Natural killer cell (primary cell): ENCODE results near the gene C1QTNF7. TPM values are rescaled to one million over a fixed set of nuclear protein-coding genes. Genes with fewer than 3 reads are reported as not detected.

ENCODE experiments used
- ATAC-seq, 3 donors: fragments of 150-1000 bp in 2 of 3; fragments of 200-7000 bp in 1 of 3; cut with Tn5 transposase; 1 replicate in 1 of 3; 2 replicates in 2 of 3; pipeline ENCODE4 v1.10.0; 2021; ENCODE audit warnings: mild to moderate bottlenecking in 2 of 3, moderate library complexity in 2 of 3
- DNase-seq, 2 donors: peaks; one replicate each; pipeline versions ENCODE4 v3.0.0 to v3.0.0-alpha.2; 2013 to 2021; ENCODE audit warnings: mixed read lengths in 1 of 2
- H3K27ac ChIP-seq: one replicate; pipeline ENCODE4 v1.5.1; 2013; ENCODE audit warnings: mild to moderate bottlenecking, low read length
- H3K27me3 ChIP-seq: one replicate; pipeline ENCODE4 v1.6.1; 2013; ENCODE audit warnings: low read length; ENCODE audit not compliant: control insufficient read depth, insufficient read depth
- H3K36me3 ChIP-seq: one replicate; pipeline ENCODE4 v1.6.1; 2013; ENCODE audit warnings: low read length; ENCODE audit not compliant: control insufficient read depth, insufficient read depth
- H3K4me1 ChIP-seq: one replicate; pipeline ENCODE4 v1.6.1; 2013; ENCODE audit warnings: low read length; ENCODE audit not compliant: control insufficient read depth, insufficient read depth
- H3K4me3 ChIP-seq: one replicate; pipeline ENCODE4 v1.5.1; 2013; ENCODE audit warnings: low read length
- H3K9me3 ChIP-seq: one replicate; pipeline ENCODE4 v1.6.1; 2013; ENCODE audit warnings: low read length; ENCODE audit not compliant: control insufficient read depth, insufficient read depth
- H3K27ac Mint-ChIP-seq, 2 donors: one replicate each; pipeline ENCODE4 v1.8.0; 2022; ENCODE audit warnings: mild to moderate bottlenecking in 2 of 2, mixed read lengths in 2 of 2, moderate library complexity in 1 of 2
- H3K27me3 Mint-ChIP-seq, 2 donors: one replicate each; pipeline ENCODE4 v1.8.0; 2022; ENCODE audit warnings: low read depth in 2 of 2, mixed read lengths in 2 of 2
- H3K36me3 Mint-ChIP-seq: one replicate; pipeline ENCODE4 v1.8.0; 2022; ENCODE audit warnings: mixed read lengths
- H3K4me1 Mint-ChIP-seq, 2 donors: one replicate each; pipeline ENCODE4 v1.8.0; 2022; ENCODE audit warnings: mixed read lengths in 2 of 2
- H3K4me3 Mint-ChIP-seq: one replicate; pipeline ENCODE4 v1.8.0; 2022; ENCODE audit warnings: mild to moderate bottlenecking, moderate library complexity, mixed read lengths
- H3K9me3 Mint-ChIP-seq, 2 donors: one replicate each; pipeline ENCODE4 v1.8.0; 2022; ENCODE audit warnings: mixed read lengths in 2 of 2
- WGBS: methylation state at CpG from one replicate; pipeline ENCODE4 v1.1.7; 2013; ENCODE audit warnings: missing lambda C conversion rate; ENCODE audit not compliant: insufficient coverage; 5-methylcytosine and 5-hydroxymethylcytosine counted together
- intact Hi-C: fragments of 100-400 bp; cut with micrococcal nuclease; formaldehyde crosslinking; loops from one replicate; pipeline ENCODE4 v1.14.2; 2022
- total RNA-seq, 4 donors: library from RNA; stranded (reverse); fragments of 120-200 nt in 1 of 4; gene quantifications; one replicate each; pipeline versions ENCODE4 v1.2.3 to v1.2.4, GENCODE V29; 2013 to 2022
- TF ChIP-seq, protein P1 (sequence below): fragments of 200-600 bp; IDR thresholded peaks from one replicate; pipeline ENCODE4 v1.8.0; 2022; ENCODE audit warnings: antibody characterized with exemption

The C1QTNF7 gene
- total RNA-seq, 3 donors from 2014 or later (not counting 1 experiment from before 2014, with no cell fraction given), result not detected

DNA sequence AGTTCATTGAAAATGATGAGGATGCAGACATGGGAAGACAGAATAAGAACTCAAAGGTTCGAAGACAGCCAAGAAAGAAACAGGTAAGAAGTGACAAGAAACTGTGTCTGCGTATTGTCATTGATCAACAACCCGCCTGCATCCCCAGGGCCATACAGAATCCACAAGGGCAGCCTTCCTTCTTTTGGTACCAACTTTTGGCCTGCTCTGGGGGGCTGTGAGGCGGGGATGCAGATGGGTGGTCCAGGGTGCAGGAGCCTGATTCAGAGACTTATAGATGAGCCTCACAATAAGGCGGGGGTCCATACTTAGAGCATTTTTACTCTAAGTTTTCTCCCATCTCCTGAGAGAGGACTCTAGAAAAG is 50.9 kb downstream of the C1QTNF7 start:
- Mint-ChIP-seq H3K27me3 (no peaks in the 10 kb centered on the region), H3K9me3 (no peaks in the 10 kb centered on the region), H3K27ac (no peak overlapping the region), H3K4me1 (no peaks in the 10 kb centered on the region), H3K4me3 (no peak overlapping the region), H3K36me3 (no peaks in the 10 kb centered on the region)
- no peak overlapping the region for H3K27ac ChIP-seq
- H3K4me3 ChIP-seq, result no peak overlapping the region
- 73% methylated on average over 5 of the region's 5 CpGs for WGBS
- DNase-seq, result no peak
- H3K4me1 ChIP-seq, result no peaks in the 10 kb centered on the region
- TF ChIP-seq, protein P1, sequence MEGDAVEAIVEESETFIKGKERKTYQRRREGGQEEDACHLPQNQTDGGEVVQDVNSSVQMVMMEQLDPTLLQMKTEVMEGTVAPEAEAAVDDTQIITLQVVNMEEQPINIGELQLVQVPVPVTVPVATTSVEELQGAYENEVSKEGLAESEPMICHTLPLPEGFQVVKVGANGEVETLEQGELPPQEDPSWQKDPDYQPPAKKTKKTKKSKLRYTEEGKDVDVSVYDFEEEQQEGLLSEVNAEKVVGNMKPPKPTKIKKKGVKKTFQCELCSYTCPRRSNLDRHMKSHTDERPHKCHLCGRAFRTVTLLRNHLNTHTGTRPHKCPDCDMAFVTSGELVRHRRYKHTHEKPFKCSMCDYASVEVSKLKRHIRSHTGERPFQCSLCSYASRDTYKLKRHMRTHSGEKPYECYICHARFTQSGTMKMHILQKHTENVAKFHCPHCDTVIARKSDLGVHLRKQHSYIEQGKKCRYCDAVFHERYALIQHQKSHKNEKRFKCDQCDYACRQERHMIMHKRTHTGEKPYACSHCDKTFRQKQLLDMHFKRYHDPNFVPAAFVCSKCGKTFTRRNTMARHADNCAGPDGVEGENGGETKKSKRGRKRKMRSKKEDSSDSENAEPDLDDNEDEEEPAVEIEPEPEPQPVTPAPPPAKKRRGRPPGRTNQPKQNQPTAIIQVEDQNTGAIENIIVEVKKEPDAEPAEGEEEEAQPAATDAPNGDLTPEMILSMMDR, result no peak
- no peaks in the 10 kb centered on the region for H3K27me3 ChIP-seq
- no peaks in the 10 kb centered on the region for H3K36me3 ChIP-seq
- intact Hi-C loops, result loop anchor here (10.0 kb wide), 1 partner anchor 176 kb away; the partner anchor contains the start of gene FBXL5
- H3K9me3 ChIP-seq, result no peaks in the 10 kb centered on the region
- no peak for ATAC-seq

DNA sequence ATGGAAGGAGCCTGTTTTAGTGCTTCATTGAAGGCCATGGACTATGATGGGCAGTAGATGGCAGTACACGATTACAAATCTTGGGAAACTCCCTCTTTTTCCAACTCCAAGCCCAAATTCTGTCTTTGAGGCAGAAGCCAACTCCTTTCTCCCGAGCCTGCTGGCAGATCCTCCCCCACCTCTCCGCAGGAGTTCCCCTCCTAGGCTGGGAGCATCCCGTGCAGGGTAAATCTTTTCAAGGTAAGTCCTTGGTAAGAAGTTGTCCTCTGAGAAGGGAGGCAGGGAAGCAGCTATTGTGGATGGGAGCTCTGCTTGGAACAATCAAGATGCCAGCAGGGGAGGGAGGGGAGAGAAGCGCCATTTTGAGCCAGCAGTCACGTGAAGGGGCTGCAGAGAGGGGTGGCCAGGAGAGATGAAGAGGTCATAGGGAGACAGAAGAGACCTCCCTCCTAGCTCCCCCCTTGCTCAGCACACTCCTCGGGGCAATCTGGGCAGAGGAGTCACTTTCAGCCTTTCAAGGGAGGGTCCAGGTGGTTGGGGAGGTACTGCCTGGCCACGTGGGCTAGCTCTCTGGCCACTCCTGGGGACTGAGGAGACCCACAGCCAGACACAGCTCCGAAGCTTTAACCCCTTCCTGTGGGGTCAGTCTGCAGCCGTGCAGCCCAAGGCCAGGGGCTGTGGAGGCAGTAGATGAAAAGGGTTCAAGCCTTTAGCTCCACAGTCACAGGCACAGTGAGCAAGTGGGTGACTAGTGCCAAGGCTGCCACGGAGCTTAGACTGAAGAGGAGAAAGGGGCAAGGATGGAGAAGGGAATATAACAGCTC is 51.5 kb downstream of the C1QTNF7 start:
- H3K9me3 ChIP-seq, result no peaks in the 10 kb centered on the region
- no peaks in the 10 kb centered on the region for H3K36me3 ChIP-seq
- intact Hi-C loops, result loop anchor here (10.0 kb wide), 1 partner anchor 176 kb away; the partner anchor contains the start of gene FBXL5
- ATAC-seq (no peak), DNase-seq (peak in 1 of 2 donors; percentile 44)
- no peaks in the 10 kb centered on the region for H3K27me3 Mint-ChIP-seq
- no peaks in the 10 kb centered on the region for H3K4me1 ChIP-seq
- no peak overlapping the region for H3K27ac Mint-ChIP-seq
- H3K27ac ChIP-seq, result no peak overlapping the region
- H3K36me3 Mint-ChIP-seq, result no peaks in the 10 kb centered on the region
- no peak overlapping the region for H3K4me3 Mint-ChIP-seq
- H3K9me3 Mint-ChIP-seq, result peaks cover 0 to 4% of the 10 kb centered on the region in 2 donors
- H3K27me3 ChIP-seq, result no peaks in the 10 kb centered on the region
- no peak overlapping the region for H3K4me3 ChIP-seq
- no peaks in the 10 kb centered on the region for H3K4me1 Mint-ChIP-seq
- TF ChIP-seq, protein P1, result no peak
- 75% methylated on average over 7 of the region's 11 CpGs for WGBS

DNA sequence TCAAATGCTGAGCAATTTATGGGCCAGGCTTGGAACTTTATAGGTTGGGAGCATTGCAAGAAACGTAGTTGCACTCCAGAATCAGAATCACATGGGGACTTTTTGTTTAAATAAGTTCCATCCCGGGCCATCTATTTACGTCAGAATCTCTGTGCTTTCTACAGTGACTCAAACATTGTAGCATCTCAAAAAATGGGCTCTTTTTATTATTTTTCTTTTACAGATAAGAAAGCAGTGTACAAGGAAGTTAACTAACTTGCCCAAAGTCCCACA is 52.0 kb downstream of the C1QTNF7 start:
- no peak for DNase-seq
- TF ChIP-seq, protein P1, result no peak
- Mint-ChIP-seq H3K27ac (no peak overlapping the region), H3K4me1 (no peaks in the 10 kb centered on the region), H3K4me3 (no peak overlapping the region), H3K36me3 (no peaks in the 10 kb centered on the region), H3K9me3 (peaks cover 0 to 4% of the 10 kb centered on the region in 2 donors), H3K27me3 (no peaks in the 10 kb centered on the region)
- H3K9me3 ChIP-seq, result no peaks in the 10 kb centered on the region
- H3K36me3 ChIP-seq, result no peaks in the 10 kb centered on the region
- ATAC-seq, result no peak
- no peaks in the 10 kb centered on the region for H3K4me1 ChIP-seq
- H3K27ac ChIP-seq, result no peak overlapping the region
- H3K4me3 ChIP-seq, result no peak overlapping the region
- no peaks in the 10 kb centered on the region for H3K27me3 ChIP-seq
- intact Hi-C loops, result loop anchor here (10.0 kb wide), 1 partner anchor 175 kb away; the partner anchor contains the start of gene FBXL5
- 81% methylated on average over 3 of the region's 3 CpGs for WGBS
